Activated CD8-positive, alpha-beta memory T cell treated with anti-CD3 and anti-CD28 coated beads for 4 hours (primary cell): ENCODE data around the gene KYNU.
"Not testable (repeated sequence)": the region's sequence is repeated elsewhere in the genome, so short reads cannot be mapped to it uniquely, and the experiment has no call there.

Experiments
- DNase-seq, 2 donors: peaks; one replicate each; pipeline ENCODE4 v3.0.0-alpha.2; 2020; ENCODE audit warnings: low read depth in 2 of 2

The KYNU gene

DNA sequence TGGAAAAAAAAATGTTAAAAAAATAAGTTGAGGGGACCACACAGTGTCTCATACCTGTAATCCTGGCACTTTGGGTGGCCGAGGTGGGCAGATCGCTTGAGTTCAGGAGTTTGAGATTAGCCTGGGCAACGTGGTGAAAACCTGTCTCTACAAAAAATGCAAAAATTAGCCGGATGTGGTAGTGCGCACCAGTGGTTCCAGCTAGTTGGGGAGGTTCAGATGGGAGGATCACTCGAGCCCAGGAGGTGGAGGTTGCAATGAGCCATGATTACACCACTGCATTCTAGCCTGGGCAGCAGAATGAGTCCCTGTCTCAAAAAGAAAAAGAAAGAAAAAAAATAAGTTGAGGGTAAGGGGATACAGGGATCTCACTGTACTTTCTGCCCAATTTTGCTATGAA is 6.1 kb upstream of the KYNU start:
- no peak for DNase-seq

DNA sequence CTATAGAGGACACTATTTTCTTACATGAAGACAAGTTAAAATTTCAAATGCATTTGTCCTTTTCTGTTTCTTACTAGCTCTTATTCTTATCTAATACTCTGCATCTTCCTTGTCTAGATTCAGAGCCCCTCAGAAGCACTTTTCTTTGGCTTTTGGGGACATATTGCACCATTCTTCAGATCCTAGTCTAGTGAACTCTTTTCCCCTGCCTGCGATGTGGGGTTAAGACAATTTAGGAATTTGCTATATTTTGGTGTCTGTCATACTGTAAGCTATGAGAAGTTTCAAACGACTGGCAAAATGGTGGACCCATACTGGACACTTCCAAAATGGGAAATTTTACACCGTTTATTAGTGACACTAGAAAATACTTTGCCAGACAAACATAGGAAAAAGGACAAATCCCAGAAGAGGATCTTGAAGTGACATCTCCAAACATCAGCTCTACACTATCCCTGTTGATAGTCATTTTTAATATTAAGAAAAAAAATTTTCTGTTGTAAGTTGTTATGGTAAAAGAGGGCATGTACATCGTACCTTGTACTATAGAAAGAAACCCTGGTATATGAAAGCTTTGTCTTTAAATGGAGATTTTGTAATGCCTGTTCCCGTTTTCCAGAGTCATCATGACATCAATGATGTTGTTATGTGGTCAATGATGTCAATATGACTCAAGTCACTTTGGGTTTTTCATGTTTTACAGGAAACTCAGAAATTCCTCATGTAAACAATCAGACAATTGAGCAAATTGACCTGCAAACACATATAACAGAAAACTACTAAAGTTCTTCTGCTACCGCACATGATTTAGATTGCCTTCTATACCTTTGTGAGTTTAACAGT is 4.4 kb upstream of the KYNU start:
- DNase-seq, result no peak

DNA sequence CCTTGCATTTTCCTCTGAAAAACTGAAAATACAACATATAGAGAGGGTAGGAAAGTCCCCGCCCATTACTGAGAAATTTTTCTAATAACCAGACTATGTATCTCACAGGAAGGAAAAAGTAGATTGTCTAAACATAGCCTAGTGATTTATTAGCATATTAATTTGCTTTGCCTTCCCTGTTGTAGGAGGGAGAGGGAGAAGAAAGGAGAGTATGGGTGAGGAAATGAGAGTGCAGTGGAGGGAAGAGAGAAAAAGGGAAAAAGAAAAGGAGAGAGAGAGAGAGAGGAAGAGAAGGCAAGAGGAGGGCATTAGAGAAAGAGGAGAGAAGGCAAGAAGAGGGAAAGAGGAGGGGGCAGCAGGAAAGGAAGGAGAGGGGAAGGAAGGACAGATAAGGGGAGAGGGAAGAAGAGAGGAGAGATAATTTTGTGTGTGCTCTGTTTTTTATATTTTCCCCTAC is 3.6 kb upstream of the KYNU start:
- no peak for DNase-seq

GRCh38 chr2:142874293-142874814 is 3.1 kb upstream of the KYNU start:
- no peak for DNase-seq

DNA sequence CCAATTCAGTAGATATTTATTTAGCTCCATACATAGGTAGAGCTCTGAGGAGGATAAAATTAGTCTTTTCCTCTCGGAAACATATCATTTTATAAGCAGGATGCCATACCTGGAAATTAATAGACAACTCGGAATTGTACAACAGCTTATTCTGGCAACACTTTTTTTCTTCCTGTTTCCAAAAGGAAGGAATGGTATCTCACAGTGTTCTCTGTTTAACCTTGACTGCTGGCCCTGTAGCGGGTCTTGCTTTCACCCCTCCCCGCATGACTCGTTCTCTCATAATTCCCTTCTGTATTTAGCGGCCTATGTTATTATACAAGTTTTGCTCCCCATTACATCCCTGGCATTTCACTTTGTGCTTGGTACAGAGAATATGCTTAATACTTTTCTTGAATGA is 2.5 kb upstream of the KYNU start:
- DNase-seq, result no peak

DNA sequence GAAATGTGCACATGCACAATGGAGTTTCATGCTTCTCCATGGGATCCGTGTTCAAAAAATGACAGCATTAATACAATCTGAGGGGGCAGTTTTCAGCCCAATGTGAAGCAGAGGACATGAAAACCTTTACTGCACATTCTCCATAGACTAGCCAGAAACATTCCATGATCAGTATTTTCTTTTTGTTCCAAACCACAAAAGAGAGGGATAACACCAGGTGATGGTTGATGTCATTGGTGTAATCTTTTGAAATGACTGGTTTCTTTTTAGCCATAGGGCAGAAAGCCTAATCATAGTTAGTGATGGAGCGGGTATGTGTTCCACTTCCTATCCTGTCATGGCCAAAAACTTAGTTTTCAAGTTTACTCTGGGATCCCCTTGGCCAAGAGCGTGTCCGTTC is 1.8 kb upstream of the KYNU start:
- no peak for DNase-seq

GRCh38 chr2:142876423-142876822 is 1.0 kb upstream of the KYNU start:
- no peak for DNase-seq

DNA sequence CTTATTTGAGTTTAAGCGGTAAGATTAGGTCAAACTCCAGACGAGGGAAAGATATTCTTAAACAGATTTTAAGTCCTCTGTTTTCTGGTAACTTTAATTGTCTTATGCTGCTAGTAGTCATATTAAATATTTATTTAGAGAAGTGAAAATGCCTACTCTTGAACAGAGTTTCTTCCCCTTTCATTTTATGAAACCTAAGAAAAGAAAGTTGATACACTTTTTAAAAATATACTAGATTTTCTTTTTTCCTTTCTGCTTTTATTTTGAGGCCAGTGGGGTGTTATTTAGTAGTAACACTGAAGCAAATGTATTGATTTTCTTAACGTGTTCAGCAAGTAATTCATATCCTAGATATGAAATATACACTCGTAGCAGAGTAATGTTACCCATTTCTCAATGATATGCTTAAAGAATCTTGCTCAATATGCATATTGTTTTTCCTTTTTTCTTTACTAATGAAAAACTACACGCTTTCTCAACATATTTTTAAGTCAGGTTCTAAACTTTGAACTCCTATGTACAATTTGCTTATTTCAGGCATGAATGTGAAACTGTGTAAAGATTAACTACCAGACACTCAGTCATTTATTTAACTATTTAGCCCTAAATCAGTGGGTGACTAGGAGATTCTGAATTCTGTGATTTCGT is 691 bp downstream of the KYNU start:
- DNase-seq, result no peak

- DNase-seq, result no peak
Measured at GRCh38 chr2:142879151-142879550, 1.7 kb downstream of the KYNU start.

DNA sequence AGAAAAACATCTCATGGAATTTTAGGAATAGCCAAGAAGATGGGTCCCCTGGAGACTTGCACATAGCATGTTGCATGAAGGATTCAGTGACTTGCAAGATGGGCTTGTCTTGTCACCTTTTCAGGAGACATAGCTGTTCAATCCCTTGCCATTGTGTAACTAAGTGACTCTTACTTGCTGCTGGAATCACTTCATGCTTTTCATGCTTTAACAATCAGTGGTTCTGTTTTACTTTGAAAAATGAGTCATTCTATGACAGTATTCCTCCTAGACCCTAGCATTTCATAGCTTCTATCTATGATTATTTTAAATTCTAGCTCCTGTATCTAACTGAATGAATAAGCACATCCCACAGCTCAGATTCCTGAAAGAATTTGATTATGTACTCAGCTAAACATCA is 2.8 kb downstream of the KYNU start:
- DNase-seq, result no peak

DNA sequence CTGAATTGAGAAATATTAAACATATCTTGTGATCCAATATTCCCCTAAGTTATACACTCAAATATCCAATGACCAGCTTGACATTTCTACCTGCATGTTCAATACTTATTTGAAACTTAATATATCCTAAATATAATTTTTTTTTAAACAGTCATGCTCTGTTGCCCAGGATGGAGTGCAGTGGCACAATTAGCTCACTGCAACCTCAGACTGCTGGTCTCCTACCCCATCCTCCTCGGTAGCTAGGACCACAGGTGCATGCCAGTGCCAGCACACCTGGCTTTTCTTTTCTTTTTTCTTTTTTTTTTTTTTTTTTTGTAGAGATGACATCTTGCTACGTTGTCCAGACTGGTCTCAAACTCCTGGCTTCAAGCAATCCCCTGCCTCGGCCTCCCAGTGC is 4.2 kb downstream of the KYNU start:
- no peak for DNase-seq

- not testable (repeated sequence) for DNase-seq
Measured at GRCh38 chr2:142882500-142882899, 5.0 kb downstream of the KYNU start.

GRCh38 chr2:142883526-142883925 is 6.1 kb downstream of the KYNU start:
- no peak for DNase-seq

DNA sequence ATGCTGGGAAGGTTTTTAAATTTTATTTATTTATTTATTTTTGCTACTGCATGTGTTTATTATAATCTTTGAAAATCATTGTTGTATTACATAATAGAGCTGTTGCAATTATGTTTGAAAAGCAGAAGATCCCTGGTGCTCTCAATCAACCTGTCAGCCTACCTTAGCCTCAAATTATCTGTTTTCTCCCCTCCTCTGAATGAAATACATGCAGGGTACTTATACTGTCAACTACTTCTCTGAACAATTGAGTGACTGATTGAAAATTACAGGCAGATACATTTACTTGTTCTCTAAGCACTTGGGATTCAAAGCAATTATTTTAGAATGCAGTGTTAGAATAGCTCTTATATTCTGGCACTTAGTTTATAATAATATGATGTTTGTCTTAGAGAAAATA is 8.1 kb downstream of the KYNU start:
- no peak for DNase-seq

DNA sequence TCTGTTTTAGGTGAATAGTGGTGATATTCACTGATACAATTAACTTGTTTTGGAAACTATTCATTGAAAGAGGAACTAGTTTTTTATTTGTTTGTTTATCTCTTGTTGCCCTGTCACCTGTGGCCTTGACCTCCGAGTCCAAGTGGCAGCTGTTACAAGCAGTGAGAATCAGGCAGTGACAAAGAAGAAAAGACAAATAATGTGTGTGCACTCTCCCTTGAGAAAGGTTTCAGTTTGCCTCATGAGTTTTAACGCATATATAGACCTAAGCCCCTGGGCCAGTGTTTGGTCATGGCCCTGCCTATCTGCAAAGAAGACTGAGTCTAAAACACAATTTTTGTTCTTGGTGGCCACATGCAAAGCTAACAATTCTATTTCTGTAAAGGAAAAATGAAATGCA is 15.3 kb downstream of the KYNU start:
- DNase-seq, result no peak

DNA sequence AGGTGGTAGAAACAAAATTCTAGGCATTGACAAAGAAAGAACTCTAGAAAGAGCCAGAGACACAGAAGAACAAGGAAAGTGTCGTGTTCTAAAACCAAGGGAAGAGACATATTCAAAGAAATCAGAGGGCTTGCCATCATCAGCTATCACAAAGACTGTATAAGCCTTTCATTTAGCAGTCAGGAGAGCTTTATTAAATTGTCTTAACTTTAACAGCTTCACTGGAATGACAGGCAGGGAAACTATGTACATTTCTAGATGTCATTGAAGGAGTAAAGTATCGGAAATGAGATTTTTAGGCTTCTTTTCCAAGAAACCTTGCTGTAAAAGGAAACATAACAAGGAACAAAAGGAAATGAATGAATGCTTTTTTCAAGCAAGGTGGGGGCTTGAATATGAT is 15.8 kb downstream of the KYNU start:
- no peak for DNase-seq

DNA sequence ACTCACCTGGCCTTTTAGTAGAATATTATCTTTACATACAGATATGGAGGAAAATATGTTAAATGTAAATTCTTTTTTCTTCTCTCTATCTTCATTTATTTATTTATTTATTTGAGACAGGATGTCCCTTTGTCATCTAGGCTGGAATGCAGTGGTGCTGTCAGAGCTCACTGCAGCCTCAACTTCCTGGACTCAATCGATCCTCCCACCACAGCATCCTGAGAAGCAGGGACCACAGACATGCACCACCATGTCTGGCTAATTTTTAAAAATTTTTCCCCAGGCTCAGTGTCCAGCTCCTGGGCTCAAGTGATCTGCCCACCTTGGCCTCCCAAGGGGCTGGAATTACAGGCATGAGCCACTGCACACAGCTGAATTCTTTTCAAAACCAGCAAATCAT is 20.3 kb downstream of the KYNU start:
- DNase-seq, result no peak

- DNase-seq, result not testable (repeated sequence)
Measured at GRCh38 chr2:142900327-142900726, 22.9 kb downstream of the KYNU start.

GRCh38 chr2:142901780-142902179 is 24.3 kb downstream of the KYNU start:
- no peak for DNase-seq

DNA sequence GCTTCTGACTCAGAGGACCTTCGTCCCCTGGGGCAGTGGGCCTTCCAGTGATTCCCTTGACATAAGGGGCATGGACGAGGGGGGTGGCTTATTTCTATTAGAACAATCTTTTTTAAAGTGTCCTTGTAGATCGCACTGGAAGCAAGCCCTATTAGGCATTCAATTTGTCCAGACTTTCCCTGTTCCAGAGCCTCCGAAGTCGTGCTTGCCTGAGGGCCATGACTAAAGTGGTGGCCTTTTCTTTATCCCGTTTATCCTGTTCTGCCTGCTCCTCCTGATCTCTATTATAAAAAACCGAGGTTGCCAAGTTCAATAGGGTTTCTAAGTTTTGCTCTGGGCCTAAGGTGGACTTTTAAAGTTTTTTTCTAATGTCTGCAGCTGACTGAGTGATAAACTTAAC is 26.3 kb downstream of the KYNU start:
- not testable (repeated sequence) for DNase-seq

- DNase-seq, result no peak
Measured at GRCh38 chr2:142907653-142908052, 30.2 kb downstream of the KYNU start.

DNA sequence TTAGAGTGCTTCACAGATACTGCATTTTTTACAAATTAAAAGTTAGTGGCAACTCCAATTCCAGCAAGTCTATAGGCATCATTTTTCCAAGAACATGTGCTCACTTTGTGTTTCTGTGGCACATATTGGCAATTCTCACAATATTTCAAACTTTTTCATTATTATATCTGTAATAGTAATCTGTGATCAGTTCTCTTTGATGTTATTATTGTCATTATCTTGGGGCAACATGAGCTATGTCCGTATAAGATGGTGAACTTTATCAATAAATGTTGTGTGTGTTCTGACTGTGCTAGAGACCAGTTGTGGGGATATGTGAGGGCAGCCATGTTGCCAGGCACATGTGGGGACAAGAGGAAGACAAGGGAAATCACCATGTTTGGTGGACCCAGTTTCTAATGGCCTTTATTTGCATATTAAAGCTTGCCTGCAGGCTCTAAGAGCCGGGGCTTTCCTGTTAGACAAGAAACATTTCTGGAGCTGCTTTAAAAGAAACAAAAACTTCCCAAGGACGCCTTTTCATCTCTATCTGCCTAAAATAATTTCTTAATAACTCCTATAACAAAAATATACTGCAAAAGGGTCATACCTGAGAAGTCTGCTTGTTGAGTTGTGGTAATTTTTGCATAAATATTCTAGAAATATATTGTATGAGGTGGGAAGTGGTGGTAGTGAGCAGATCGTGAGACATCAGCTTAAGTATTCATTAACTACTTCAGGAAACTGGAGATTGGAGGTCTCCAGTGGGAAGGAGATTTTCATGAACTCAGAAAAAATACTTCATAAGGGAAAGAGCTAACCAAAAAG is 37.2 kb downstream of the KYNU start:
- no peak for DNase-seq
